Measurements from ENCODE around the gene IL23R. TPM values are rescaled to one million over a fixed set of nuclear protein-coding genes. Genes with fewer than 3 reads are reported as not detected.
A peak's percentile ranks its signal among the peaks of the same experiment; 100 is the strongest.

The IL23R gene
- total RNA-seq, 1 donor from 2014 or later: 0.14 TPM

DNA sequence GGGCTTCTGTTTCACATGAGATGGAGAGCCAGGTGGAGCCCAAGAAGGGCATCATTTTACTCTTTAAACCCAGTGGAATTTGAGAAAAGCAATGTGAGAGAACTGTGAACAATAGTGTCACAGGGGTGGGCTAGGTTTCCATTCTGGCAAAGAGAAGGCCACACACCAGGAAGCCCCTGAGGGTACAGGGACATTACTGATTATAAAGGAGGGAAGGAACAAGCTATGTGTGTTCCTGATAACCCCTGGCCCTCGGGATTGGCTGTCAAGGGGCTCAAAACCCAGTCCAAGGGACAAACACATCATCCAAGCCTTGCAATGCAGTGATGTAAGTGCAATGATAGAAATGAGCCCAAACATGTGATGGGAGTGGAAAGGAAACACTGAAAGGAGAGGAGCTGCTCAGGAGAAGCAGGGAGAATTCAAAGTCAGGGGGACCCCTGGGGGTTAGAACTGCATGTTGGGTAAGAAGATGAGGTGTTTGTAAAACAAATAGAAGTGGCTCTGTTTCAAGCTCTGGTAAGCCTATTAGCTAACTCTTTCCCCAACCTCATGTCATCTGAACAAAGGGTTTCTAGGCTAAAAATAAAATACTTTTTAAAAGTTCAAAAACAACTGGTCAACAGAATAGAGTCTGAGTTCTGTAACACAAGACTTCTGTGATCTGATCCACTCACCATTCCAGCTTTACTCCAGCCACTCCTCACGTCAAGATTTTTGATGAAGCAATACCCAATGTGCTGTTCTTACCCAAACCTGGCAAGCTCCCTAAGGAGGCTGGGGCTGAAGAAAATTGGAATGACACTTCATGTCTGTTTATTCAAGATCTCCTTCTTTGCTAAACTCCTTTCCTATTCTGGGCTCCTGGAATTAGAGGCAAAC is 90.3 kb downstream of the IL23R start:
- Mint-ChIP-seq H3K4me1 (ENCODE audit: unreplicated experiment) (no peaks in the 10 kb centered on the region), H3K27ac (no peak overlapping the region), H3K4me3 (no peak overlapping the region), H3K9me3 (no peaks in the 10 kb centered on the region), H3K36me3 (no peaks in the 10 kb centered on the region), H3K27me3 (no peaks in the 10 kb centered on the region)
- TF ChIP-seq, protein P1, sequence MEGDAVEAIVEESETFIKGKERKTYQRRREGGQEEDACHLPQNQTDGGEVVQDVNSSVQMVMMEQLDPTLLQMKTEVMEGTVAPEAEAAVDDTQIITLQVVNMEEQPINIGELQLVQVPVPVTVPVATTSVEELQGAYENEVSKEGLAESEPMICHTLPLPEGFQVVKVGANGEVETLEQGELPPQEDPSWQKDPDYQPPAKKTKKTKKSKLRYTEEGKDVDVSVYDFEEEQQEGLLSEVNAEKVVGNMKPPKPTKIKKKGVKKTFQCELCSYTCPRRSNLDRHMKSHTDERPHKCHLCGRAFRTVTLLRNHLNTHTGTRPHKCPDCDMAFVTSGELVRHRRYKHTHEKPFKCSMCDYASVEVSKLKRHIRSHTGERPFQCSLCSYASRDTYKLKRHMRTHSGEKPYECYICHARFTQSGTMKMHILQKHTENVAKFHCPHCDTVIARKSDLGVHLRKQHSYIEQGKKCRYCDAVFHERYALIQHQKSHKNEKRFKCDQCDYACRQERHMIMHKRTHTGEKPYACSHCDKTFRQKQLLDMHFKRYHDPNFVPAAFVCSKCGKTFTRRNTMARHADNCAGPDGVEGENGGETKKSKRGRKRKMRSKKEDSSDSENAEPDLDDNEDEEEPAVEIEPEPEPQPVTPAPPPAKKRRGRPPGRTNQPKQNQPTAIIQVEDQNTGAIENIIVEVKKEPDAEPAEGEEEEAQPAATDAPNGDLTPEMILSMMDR (conservative IDR thresholded peaks at IDR 0.05): no peak
- no peak for DNase-seq (ENCODE audit: extremely low spot score, unreplicated experiment)

DNA sequence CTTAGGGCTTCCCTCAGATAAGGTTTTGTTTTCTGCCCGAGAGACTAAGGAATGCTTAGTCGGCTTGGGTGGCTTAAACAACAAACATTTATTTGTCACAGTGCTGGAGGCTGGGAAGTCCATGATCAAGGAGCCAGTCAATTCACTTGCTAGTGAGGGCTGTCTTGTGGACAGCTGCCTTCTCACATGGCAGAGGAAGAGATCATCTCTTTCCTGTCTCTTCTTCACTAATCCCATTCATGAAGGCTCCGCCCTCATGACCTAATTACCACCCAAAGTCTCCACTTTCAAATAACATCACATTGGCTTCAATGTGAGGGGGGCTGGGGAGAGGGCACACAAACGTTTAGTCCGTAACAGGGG is 90.9 kb downstream of the IL23R start:
- H3K4me3 Mint-ChIP-seq: no peak overlapping the region
- no peaks in the 10 kb centered on the region for H3K9me3 Mint-ChIP-seq
- no peaks in the 10 kb centered on the region for H3K27me3 Mint-ChIP-seq
- TF ChIP-seq, protein P1 (conservative IDR thresholded peaks at IDR 0.05): no peak
- no peaks in the 10 kb centered on the region for H3K36me3 Mint-ChIP-seq
- no peak overlapping the region for H3K27ac Mint-ChIP-seq
- H3K4me1 Mint-ChIP-seq (ENCODE audit: unreplicated experiment): no peaks in the 10 kb centered on the region
- no peak for DNase-seq (ENCODE audit: extremely low spot score, unreplicated experiment)

DNA sequence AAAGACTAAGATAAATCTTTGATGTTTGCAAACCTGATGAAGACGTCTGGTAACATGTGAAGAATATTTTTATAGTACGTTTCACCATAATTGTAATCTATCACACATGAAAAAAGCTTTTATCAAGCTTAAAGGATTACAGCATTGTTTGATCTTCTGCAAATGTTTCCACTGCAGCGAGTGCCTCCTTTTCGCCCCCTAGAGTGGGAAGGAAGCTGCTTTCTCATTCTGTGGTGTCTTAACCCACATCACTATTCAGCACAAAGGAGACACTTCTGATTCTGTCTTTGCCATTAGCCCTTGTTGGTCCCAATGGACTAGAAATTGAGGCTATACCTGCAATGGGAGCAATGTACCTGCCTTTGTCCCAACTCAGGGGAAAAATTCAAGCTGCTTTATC is 95.4 kb downstream of the IL23R start:
- Mint-ChIP-seq H3K36me3 (no peaks in the 10 kb centered on the region), H3K4me3 (no peak overlapping the region), H3K27me3 (peaks cover 3% of the 10 kb centered on the region), H3K27ac (no peak overlapping the region), H3K9me3 (no peaks in the 10 kb centered on the region), H3K4me1 (ENCODE audit: unreplicated experiment) (no peaks in the 10 kb centered on the region)
- TF ChIP-seq, protein P1 (conservative IDR thresholded peaks at IDR 0.05): peak; percentile 39
- no peak for DNase-seq (ENCODE audit: extremely low spot score, unreplicated experiment)

DNA sequence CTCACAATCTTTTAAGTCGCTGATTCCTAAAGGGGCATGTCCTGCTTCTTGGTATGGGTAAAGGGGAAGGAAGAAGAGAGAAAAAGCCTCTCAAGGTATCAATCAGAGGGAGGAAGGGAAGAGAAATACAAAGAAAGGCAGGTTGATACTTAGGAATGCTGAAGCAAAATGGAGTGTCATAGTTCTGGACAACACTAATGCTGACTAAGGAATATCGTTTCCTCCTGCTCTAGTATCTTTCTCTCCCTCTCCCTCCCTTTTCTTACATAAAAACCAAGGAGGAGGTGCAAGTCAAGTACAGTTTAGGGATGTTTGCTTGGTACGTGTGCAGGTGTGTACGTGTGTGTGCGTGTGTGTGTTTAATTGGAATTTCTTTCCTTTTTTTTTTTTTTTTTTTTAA is 96.5 kb downstream of the IL23R start:
- Mint-ChIP-seq H3K27ac (no peak overlapping the region), H3K36me3 (no peaks in the 10 kb centered on the region), H3K27me3 (peaks cover 3% of the 10 kb centered on the region), H3K4me3 (no peak overlapping the region), H3K4me1 (ENCODE audit: unreplicated experiment) (no peaks in the 10 kb centered on the region), H3K9me3 (no peaks in the 10 kb centered on the region)
- no peak for DNase-seq (ENCODE audit: extremely low spot score, unreplicated experiment)
- TF ChIP-seq, protein P1 (conservative IDR thresholded peaks at IDR 0.05): no peak

DNA sequence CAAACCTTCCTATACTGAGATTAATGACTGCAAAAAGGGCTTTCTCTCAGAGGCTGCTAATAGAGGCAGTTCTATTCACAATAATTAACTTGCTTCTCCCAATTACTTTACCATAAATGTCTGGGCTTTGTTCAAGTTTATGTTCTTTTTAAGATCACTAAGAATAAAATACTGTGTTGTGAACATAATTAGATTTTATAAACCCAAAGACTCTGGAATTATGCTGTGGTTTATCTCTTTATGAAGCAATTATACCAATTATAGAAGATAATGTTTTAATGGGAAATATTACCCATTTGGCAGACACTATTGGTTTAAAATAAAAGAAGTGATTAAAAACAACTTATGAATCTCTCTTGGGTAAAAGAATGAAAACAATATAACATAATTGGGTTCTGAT is 97.9 kb downstream of the IL23R start:
- DNase-seq (ENCODE audit: extremely low spot score, unreplicated experiment): no peak
- Mint-ChIP-seq H3K27ac (no peak overlapping the region), H3K36me3 (no peaks in the 10 kb centered on the region), H3K9me3 (no peaks in the 10 kb centered on the region), H3K27me3 (peaks cover 3% of the 10 kb centered on the region), H3K4me1 (ENCODE audit: unreplicated experiment) (no peaks in the 10 kb centered on the region), H3K4me3 (no peak overlapping the region)
- TF ChIP-seq, protein P1 (conservative IDR thresholded peaks at IDR 0.05): no peak
